GM18861 (cell line): ENCODE data around the gene FCGR2B.
A peak's percentile ranks its signal among the peaks of the same experiment; 100 is the strongest.
"Not testable (repeated sequence)": the region's sequence is repeated elsewhere in the genome, so short reads cannot be mapped to it uniquely, and the experiment has no call there.

Source experiments
- ATAC-seq: cut with Tn5 transposase; IDR thresholded peaks from one replicate; pipeline ENCODE4 v1.9.1; 2021; ENCODE audit not compliant: unreplicated experiment

Gene FCGR2B

DNA sequence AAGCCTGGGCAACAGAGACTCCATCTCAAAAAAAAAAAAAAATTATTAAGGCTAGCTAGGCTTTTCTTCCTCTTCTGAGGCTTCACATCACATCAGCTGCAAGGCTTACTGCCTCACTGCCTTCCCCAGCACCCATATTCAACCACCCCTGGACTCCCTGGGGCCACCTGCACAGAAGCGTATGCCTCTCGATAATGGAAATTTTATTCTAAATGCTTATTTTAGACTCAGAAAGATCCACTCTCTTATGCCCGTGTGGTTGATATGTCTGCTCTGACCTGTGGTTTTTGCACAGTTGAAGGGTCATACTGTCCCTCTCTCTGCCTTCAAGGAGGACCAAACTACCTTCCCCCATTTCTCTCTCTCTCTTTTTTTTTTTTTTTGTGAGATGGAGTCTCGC is 42.6 kb downstream of the FCGR2B start:
- peak; percentile 47 for ATAC-seq

DNA sequence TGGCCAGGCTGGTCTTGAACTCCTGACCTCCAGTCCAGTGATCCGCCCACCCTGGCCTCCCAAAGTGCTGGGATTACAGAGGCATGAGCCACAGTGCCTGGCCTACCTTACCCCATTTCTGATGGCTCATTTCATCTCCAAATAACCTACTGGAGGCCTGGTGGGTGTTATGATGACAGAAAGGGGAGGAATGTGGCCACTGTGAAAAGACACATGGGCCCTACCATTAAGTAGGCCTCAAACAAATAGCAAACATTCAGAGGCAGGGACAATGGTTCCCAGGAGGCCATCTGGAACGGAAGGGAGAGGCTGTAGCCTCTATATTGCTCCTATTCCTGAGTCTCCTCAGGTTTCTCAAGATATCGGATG is 43.2 kb downstream of the FCGR2B start:
- ATAC-seq = no peak

DNA sequence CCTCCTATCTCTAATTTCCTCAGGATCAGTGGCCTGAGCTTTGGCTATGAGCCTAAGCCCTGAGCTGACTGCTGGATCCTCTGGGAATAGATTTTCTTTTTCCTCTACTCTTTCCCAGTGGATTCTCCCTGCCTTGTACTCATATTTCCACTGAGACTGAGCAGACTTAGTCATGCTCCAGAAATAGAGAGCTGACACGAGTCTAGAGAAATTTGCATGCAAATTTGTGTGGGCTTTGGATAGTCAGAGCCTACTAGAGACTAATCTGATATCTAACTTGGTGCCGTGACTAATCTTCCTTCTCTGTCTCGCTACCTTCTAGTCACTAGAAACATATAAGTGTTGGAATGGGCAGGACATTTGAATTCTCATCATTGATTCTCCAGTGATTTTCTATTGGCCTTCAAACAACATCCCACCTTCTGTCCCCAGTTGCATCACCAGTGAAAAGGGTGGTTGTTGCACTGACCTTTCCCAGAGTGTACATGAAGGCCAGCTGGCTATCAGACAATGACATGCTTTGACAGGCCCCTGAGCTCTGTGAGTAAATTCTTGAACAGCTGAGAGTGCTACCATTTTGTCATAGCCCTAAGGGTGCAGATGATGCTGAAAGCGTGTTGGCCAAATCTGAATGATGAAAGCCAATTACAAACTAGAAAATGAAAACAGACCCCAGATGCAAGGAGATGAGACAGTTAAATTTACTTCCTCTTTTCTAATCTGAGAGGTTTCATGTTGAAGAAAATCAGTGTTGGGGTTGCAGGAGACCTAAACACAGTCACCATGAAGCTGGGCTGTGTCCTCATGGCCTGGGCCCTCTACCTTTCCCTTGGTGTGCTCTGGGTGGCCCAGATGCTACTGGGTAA is 43.8 kb downstream of the FCGR2B start, which contains the start of gene FCRLA:
Gene FCRLA, plus strand, starts transcription at position 748 of the 866 bp plus-strand sequence. Its CDS starts 36 bp downstream, at position 784.
- ATAC-seq = peak; percentile 51

DNA sequence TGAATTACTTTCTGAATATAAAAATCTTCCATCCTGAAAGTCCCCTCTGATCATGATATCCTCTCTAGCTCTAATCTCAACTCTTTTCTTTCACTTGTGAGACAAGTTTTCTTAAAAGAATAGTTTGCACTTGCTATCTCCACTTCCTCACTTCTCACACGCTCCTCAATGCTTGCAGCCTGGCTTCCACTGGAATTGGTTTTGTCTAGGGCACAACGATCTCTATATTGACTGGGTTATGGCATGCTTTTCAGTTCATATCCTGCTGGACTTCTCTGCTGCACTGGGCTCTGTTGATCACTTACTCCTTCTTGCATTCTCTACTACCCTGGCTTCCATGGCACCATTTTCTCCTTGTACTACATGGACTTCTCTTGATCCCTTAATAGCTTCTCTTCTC is 44.6 kb downstream of the FCGR2B start:
- no peak for ATAC-seq

DNA sequence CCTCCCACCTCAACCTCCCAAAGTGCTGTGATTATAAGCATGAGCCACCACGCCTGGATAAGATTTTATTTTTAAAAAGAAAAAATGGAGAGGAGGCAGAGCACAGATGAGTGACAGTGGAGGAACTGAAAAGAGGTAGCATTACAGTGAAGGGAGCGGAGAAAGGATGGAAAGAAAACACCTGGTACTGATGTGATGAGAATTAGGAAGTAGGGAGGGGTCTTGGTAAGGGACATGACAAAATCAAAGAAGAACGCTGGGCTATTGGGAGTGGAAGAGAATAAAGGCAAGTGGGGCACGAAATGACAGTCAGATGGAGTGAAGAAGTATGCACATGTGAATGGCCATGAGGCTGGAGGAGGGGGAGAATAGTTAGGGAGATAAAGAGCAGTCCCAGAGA is 46.4 kb downstream of the FCGR2B start:
- ATAC-seq = no peak

DNA sequence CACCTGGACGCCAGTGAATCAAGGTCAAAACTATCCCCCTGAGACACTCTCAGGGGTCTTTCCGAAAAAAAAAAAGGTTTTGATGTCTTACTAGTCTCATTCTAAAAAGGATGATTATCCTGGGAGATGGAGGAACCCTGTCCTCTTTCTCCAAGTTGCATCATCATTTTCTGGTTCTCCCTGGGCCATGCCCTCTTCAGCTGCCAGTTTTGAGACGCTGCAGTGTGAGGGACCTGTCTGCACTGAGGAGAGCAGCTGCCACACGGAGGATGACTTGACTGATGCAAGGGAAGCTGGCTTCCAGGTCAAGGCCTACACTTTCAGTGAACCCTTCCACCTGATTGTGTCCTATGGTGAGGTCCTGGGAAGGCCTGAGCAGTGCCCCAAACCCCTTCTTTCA is 47.6 kb downstream of the FCGR2B start:
- ATAC-seq = no peak

DNA sequence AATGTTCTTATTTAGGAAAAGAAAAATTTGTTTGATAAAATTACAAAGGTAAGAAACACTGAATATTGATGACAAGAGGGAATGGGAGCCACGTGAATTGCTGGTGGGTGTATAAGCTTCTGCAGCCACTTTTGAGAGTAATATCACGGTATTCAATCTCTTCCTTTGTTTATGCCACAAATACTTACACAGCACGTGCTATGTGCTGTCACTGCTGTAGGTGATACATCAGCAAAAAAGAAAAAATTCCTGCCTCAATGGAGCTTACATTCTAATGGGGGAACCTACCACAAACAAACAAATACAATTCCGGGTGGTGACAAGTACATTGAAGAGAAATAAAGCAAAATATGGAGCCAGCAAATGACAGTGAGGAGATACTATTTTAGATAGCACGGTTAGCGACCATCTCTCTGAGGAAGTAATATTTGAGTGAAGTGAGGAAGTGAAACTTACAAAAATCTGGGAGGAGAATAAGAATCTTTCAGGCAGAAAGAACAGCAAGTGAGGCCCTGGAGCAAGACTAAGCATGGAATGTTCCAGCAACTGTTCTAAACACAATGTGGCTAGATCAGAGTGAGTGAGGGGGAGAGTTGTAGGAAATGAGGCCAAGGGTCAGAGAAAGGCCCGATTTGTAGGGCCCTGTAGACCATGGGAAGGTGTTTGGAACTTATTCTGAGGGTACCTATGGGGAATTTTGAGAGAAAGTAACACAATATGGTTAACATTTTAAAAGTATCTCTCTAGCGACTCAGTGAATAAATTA is 55.8 kb downstream of the FCGR2B start:
- peak; percentile 42 for ATAC-seq

DNA sequence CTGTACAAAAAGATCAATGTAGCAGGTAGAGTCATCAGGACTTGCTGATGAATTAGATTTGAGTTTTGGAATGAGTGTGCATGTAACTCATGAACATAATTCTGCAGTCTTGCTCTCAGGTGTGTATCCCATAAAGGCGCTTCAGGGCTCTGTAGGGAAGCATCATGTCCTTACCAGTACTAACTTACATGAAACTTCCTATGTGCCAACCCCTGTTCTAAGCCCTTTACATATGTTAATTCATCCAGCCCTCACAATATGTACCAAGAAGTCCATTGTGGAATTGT is 56.3 kb downstream of the FCGR2B start:
- ATAC-seq = peak; percentile 37

DNA sequence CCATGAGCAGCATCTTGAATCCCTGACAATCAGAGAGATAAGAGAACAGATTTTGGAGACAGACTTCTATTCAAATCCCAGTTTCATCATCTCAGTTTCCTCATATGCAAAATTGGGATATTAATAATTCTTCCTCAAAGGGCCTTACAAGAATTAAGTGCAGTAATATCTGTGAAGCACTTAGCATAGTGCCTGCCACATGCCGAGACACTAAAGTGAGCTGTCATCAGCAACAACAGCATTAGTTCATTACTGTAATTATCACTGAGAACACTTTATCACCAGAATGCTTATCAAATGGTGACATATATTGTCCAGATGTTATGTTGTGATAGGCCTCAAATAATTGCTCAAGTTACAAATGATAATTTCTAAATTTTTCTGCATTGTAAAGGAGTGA is 57.5 kb downstream of the FCGR2B start:
- ATAC-seq = no peak

DNA sequence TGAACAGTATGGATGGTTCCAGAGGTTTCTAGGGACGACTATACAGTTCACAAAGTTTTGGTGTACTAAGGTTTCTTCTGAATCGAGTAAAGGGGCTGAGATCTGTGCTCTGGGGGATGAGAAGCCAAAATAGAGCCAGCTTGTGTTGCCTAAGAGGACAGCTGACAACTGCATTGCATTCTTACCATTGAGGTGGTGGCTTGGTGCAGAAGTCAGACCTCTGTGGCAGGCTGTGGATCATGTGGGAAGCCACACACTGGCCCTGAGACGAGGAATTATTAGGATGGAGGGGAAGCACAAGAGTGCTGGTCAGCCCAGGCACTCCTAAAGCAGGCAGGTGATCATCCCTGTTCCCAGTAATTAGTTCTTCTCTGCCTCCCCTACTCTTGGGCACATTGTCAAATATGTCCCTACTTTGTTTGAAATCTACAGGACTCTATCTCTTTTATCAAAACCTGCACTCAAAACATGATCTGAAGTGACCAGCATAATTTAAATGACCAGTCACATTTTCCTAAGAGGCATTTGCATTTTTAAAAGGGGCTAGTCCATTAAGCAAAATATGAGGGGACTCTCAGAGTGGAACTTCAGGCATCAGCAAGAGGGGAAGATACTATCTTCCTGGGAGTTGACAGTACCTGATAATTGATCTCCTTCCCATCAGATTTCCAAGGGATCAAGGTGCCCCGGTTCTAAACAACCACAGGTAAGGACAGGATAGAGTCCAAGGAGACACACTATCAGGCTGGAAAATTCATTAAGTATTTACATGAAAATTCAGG is 58.2 kb downstream of the FCGR2B start, which contains the start of gene FCRLB:
Gene FCRLB, plus strand, starts transcription at position 589 of the 782 bp plus-strand sequence. CDS start 1,129 bp downstream, outside the sequence.
- no peak for ATAC-seq

DNA sequence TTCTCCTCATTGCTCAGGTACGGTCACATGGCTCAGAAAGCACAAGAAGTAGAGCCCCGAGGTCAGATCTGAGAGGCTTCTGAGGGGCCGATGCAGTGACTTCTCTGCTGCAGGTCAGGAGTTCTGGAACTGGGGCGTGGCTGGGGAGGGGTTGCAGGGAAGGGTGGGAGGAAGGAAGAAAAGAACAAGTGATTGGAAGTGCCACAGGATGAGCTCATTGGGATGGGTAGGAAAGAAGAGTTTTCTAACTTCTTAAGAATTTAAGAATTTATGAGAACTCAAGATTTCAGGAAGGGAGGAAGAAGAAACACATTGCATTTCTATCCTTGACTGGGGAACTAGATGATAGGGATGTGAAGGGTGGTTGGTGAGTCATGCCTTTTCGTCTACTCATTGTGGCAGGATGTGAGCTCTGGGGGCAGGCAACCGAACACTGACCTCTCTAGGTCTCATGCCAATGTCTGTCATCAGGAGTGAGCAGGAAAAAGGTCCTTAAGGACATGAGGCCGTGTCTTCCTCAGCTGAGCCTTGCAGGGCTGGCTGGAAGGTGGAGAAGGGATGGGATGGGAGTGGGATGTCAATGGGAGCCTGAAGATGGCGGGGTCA is 58.9 kb downstream of the FCGR2B start:
- ATAC-seq = no peak

DNA sequence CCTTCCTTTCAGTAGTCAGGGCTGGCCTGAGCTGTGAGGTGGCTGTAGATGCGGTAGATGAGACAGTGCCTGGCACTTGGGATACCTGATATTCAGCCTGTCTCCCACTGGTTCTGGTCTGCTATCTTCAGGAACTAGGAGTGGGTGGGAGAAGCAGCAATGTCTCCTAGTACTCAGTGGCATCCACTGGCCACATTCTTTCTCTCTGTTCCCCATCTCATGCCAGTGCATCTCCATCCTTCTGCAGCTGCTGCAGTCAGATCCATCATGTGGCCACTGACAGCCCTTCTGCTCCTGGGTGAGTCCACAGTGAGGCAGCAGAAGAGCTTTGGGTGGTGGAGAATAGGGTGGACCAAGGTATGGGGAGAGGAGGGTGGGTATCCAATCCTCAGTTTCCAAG is 59.5 kb downstream of the FCGR2B start:
- no peak for ATAC-seq

DNA sequence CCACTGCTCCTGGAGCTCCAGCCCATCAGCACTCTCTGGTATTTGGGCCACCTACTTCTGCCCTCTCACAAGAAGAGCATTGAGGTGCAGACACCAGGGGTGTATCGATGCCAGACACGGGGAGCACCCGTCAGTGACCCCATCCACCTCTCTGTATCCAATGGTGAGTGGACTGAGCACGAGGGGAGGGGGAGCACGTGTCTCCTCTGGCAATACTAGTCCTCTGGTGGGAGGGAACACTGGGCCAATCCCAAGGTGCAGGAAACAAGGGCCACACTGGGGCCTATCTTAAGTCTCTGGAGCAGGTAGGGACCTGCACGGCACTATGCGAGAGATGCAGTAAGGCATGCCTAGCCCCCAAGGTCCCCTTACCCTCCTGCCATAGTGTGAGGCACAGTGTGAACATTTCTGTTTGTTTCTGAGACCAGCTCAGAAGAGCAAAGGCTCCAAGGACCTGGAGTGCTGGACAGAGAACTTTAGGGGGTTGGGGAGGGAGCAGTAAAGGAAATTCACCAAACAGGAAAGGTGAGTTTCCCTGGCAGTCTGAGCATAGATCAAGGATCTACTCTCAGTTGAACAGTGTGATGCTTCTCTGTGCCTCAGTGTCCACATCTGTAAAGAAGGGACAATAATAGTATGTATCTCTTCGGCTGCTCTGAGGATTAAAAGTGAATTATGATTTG is 60.7 kb downstream of the FCGR2B start:
- no peak for ATAC-seq

DNA sequence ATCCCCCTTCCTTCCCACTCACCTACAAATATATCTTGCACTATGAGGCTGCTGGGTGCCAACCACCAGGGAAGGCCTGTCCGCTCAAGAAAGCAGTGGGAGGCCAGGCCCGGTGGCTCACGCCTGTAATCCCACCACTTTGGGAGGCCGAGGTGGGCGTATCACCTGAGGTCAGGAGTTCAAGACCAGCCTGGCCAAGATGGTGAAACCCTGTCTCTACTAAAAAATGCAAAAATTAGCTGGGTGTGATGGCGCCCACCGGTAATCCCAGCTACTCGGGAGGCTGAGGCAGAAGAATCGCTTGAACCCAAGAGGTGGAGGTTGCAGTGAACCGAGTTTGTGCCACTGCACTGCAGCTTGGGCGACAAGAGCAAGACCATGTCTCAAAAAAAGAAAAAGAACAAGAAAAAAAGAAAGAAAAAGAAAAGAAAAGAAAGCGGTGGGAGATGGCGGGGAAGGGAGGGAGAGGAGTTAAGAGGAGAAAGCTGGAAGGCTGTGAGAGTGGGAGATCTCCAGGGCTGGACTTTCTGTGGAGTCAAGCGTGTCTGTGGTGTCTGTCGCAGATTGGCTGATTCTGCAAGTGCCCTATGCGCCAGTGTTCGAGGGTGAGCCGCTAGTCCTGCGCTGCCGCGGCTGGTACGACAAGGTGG is 62.4 kb downstream of the FCGR2B start:
- not testable (repeated sequence) for ATAC-seq

DNA sequence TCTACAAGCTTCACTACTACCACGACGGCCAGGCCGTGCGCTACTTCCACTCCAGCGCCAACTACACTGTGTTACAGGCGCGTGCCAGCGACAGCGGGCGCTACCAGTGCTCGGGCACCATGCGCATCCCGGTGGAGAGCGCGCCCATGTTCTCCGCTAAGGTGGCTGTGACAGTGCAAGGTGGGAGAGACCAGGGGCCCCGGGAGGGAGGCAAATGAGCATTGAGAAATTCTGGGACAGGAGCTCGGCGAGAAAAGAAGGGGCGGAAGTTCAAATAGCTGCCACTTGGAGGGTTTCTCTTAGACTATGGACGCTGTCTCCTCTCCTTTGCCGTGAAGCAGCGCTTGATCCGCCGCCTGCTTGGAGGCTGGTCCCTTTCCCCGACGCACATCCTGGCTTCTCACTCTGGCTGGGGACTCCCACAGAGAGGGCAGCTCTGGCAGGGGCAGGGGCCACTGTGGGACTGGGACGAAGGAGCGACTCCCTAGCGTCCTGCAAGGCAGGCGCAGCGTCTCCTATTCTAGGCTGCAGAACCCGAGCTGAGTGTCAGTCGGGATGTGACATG is 63.0 kb downstream of the FCGR2B start:
- no peak for ATAC-seq

DNA sequence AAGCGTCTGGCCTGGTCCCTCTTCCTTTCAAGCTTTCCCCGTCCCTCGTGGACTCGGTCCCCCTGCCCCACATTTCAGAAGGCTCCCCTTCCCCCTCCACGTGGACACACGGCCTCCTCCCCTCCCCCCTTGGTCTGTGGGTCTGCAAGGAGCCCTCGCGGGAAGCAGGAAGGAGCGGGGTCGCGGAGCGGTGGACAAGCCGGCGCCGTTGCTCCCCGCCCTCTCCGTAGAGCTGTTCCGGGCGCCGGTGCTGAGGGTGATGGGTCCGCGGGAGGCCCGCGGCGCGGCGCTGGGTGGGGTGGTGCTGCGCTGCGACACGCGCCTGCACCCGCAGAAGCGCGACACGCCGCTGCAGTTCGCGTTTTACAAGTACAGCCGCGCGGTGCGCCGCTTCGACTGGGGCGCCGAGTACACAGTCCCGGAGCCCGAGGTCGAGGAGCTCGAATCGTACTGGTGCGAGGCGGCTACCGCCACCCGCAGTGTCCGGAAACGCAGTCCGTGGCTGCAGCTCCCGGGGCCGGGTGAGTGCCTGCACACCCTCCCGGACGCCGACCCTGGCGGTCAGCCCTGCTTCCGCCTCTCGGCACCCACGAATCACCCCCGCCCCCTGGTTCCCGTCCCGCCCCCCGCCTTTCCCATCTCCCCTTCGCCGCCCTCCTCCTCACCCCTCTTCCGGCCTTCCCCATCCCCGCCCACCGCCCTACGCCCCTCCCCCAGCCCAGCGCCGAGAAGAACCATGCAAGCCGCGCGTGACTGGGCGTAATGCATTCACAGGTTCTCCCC is 63.7 kb downstream of the FCGR2B start:
- ATAC-seq = peak; percentile 47

DNA sequence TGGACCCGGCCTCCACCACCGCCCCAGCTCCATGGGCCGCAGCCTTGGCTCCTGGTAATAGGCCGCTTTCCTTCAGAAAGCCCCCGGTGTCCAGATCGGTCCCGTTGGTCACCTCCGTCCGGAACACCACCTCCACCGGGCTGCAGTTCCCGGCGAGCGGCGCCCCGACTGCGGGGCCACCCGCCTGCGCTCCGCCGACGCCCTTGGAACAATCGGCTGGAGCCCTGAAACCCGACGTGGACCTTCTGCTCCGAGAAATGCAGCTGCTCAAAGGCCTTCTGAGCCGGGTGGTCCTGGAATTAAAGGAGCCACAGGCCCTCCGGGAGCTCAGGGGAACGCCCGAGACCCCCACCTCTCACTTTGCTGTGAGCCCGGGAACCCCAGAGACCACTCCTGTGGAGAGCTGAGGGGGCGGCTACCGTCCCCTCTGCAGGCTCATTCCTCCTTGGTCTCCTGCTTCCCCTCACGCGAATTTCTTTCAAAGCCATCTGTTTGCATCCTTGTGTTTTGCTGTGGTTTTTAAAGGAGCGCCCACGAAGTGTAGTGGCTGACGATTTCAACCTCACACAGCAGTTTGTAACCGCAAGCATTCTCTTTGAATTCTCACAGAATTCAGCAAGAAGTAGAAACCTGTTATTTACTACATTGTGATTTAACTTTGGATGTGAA is 64.4 kb downstream of the FCGR2B start:
- peak; percentile 8 for ATAC-seq
